GM18861 (cell line): ENCODE data around the gene GPC5.
"Not testable (repeated sequence)": the region's sequence is repeated elsewhere in the genome, so short reads cannot be mapped to it uniquely, and the experiment has no call there.

Experiments
- ATAC-seq: cut with Tn5 transposase; IDR thresholded peaks from one replicate; pipeline ENCODE4 v1.9.1; 2021; ENCODE audit not compliant: unreplicated experiment

The GPC5 gene

GRCh38 chr13:91824416-91824815, 426.0 kb downstream of the GPC5 start:
- no peak for ATAC-seq

- ATAC-seq: no peak
These were observed 427.1 kb downstream of the GPC5 start for GRCh38 chr13:91825516-91825915.

DNA sequence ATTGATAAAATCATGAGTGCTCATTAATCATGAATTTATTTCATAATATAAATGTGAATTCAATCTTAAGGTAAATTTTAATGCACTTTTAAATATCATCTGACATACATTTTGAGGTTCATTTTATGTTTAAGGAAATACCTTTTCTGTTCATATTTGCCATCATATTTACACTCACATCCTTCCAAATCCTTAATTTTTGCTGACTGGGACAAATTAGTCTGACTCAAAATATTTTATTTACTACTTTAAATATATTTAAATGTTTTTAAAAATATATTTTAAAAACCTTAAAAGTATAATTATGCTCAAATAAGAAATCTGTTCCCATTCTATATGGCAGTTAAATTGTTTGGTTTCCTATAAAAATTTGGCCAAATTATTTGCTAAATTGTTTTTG, 438.1 kb downstream of the GPC5 start:
- ATAC-seq: no peak

DNA sequence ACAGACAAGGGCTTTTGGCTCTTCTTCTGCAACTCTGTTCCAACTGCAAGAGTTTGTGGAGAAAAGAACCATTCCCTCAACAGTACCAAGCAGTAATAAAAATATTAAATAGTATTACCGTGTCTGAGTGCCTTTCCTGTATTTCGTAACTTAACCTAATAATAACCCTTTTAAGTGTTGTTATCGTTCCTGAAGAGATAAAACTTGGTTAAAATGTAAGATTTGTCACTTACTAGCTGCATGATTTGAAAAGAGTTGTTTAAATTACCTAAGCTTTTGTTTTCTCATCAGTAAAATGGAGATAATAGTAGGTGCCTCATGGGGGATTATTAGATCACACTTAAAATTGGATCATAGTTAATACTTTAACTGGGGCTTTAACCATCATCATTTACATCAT, 447.2 kb downstream of the GPC5 start:
- no peak for ATAC-seq

DNA sequence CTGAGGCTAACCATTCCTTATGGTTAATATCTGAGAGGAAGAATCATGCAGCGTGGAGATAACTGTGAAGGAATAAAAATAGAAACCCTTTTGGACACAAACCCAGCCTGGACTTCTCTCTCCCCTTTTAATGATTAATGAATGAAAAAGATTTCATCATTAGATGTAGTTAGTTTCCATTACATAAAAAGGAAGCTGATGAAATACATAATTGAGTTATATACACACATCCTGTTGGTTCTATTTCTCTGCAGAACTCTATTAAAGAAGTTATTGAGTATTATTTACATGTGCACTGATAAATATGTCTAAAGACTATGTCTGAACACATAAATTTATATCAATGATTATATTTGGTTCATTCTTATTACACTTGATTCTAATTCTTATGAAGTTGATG, 465.3 kb downstream of the GPC5 start:
- no peak for ATAC-seq

DNA sequence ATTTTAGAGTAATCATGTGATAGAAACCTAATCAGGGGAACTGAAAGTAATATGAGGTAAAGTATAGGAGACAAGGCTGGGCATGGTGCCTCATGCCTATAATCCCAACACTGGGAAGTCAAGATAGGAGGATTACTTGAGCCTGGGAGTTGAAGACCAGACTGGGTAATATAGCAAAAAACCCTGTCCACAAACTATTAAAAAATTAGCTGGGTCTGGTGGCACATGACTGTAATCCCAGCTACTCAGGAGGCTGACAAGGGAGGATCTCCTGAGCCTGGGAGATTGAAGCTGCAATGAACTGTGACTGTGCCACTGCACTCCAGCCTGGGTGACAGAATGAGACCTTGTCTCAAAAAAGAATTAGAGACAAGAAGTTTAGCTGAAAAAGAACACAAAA, 469.9 kb downstream of the GPC5 start:
- ATAC-seq: no peak

DNA sequence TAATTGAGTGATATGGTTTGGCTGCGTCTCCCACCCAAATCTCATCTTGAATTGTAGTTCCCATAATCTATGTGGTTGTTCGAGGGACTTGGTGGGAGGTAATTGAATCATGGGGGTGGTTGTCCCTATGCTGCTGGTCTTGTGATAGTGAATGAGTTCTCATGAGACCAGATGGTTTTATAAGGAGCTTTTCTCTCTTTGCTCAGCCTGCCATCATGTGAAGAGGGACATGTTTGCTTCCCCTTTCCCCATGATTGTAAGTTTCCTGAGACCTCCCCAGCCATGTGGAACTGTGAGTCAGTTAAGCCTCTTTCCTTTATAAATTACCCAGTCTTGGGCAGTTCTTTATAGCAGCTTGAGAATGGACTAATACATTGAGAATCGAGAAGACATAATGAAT, 480.1 kb downstream of the GPC5 start:
- no peak for ATAC-seq

DNA sequence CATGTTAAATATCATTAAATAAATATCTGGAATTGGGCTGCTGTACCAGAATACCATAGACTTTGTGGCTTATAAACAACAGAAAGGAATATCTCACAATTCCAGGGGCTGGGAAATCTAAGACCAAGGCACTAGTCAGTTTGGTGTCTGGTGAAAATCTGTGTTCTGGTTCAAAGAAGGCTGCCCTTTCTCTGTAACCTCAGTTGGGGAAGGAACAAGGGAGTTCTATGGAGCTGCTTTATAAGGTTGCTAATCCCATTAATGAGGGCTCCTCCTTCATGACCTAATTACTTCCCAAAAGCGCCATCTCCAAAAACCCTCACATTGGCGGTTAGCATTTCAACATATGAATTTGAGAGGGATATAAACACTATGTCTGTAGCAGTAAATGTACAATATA, 480.9 kb downstream of the GPC5 start:
- no peak for ATAC-seq

- ATAC-seq: no peak
These were observed 484.5 kb downstream of the GPC5 start for GRCh38 chr13:91882918-91883317.

DNA sequence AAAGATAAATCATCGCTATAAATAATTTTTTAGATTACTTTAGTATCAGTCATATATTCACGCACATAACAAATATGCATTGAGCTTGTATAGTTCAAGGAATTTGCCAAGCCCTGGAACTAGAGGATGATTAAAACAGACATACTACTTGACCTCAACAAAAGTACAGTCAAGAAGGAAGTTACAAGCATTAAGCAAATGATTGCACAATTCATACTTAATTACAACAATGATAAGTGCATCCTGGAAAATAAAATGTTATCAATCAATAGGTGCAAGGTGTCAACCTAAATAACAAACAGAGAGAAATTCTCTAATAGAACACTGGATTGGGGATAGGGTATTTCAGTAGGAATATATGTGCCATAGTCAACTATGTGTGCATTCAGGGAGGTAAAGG, 491.2 kb downstream of the GPC5 start:
- ATAC-seq: no peak

DNA sequence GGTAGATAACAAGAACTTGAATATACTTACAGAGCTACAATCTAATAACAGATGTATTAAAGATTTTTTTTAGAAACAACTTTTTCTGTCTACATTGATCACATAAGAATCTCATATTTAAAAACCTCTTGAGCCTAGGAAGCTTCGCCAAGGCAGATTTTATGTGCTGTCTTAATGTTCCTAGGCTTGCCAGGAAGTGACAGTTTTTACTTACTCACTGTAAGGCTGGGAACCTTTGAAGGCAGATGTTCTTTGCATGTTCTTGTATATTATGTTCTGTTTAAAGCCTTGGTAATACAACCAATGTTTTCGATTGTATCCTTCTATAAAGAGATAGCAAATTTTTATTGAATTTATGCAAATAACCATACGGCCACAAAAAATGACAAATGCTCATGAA, 492.7 kb downstream of the GPC5 start:
- no peak for ATAC-seq

DNA sequence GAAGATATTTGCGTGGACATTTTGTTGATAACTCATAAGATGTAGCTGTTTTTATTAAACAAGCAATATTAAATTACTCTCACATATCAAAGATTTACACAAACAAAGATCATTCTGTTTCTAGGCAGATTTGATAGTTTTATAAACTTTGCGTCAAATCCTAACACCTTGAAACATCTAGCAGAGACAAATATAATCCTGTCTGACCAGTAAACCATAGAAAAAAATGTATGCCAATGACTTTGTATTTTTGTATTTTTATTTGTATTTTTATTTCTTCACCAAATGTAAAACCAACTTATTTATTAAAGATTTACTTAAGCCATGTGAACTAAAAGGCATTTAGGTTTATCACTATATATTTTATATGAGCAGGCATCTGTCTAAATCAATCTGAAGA, 494.6 kb downstream of the GPC5 start:
- ATAC-seq: no peak

DNA sequence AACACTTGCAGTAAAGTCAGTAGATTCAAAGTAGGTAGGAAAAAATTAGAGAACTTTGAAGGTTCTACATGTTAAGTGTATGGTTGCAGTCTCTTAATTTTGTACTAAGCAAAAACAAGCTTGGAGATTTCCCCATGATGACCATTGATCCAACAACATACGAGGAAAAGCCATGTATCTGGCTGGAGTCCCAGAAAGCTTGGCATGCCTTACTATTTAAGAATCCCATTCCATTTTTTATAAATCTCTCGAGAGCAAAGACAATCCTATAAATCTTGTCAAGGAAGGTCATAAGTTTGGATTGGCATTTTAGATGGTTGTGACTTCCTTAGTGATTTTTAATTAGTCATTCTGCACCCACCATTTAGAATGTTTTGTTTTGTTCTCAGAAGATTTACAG, 495.9 kb downstream of the GPC5 start:
- ATAC-seq: no peak

- ATAC-seq: no peak
These were observed 498.1 kb downstream of the GPC5 start for GRCh38 chr13:91896547-91896946.

- ATAC-seq: not testable (repeated sequence)
These were observed 500.6 kb downstream of the GPC5 start for GRCh38 chr13:91898986-91899385.

GRCh38 chr13:91902291-91902690, 503.9 kb downstream of the GPC5 start:
- no peak for ATAC-seq

DNA sequence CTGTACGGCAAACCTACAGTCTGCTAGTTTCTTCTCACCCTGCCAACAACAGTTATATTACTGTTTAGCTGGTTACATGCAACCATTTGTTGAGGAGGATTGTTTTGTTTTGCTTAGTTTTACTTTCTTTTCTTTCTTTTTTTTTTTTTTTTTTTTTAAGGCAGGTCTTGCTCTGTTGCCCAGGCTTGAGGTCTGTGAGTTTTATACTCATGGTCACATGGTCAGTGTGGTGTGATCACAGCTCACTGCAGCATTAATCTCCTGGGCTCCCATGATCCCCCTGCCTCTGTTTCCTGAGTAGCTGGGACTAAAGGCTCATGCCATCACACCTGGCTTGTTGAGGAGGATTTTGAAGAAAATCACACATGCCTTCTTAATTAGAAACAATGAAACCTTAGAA, 505.6 kb downstream of the GPC5 start:
- ATAC-seq: peak; percentile 96

DNA sequence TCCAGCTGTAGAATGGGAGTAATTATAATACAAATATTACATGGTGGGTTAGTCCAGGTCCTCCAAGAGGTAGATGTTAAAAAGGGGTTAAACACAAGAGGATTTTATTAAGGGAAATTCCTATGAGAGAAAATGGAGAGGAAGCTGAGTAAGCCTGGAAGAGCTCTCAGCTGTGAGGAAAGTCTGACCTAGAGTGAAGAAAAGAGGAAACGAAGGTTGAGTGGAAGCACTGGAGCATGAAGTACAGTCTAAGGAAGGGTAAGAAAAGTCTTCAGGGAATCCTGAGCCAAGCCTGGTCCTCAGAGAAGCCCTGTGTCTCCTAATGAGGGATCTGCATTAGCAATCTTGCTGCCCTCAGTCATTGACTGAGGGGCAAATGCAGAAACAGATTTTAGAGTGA, 506.2 kb downstream of the GPC5 start:
- ATAC-seq: peak; percentile 39

- ATAC-seq: no peak
These were observed 509.0 kb downstream of the GPC5 start for GRCh38 chr13:91907398-91907797.

GRCh38 chr13:91909617-91910016, 511.2 kb downstream of the GPC5 start:
- no peak for ATAC-seq

DNA sequence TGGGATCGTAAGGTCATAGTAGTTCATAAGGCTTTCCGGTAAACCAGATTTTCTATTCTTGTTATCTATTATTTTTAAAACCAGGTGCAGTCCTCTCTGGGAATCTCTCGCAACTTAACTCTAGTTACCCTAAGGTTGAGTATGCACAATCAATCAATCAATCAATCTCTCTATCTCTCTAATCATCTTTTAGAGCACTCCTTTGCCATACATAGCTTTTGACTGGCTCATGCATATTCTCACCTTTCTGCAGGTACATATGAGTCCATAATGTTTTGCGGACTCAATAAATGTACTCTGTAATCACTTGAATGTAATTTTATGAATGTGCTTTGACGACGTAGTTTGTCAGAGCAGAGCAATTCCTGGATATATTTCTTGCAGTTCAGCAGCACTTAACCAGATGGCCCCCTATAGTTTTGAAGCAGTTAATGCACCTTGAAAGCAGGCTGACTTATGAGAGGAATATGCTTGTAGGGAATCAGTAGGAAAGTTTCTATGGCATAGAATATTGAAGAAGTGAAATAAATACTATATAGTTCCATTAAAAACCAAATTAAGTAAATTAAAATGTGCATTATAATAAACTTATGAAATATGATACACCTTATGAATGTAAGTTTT, 524.7 kb downstream of the GPC5 start:
- ATAC-seq: no peak

DNA sequence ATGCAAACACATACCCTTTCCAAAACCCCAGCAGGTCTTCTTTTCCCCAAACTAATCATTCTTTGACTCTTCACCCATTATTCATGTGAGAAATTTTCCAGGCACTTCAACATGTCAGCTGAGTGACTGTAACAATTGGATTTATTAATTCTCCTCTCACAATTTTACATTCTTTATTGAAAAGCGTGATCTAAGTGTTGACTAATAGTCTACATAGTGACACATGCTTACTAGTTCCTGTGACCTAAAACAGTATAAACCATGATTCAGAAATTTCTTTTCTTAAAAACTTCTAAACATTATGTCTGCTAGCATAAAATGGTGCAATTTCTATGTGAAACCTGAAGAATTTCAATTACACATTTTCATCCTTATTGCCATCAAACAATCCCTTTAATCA, 532.3 kb downstream of the GPC5 start:
- no peak for ATAC-seq

DNA sequence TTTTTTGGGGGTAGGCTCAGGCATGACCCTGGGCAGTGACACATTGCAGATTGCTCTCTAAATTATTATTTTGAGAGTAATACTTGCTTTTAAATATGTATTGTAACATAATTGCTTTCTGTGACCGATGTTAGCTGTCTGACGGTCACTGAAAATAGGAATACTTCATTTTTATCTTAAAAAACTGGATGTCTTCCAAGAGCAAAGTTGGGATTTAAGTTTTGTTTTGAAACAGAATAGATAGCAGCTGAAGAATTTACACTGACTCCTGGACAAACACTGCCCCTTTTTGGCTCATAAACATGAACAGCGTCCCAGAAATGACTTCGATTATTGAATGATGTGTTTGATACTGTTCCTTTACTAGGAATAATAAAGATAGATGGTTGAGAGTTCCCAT, 535.9 kb downstream of the GPC5 start:
- ATAC-seq: no peak
